Measurements from ENCODE around the gene LARP1B. TPM values are rescaled to one million over a fixed set of nuclear protein-coding genes. Genes with fewer than 3 reads are reported as not detected.

LARP1B gene
- total RNA-seq, 4 donors from 2014 or later, result 35.1 to 49.2 (median 40.1) TPM

GRCh38 chr4:128221586-128221985 lies 160.5 kb downstream of the LARP1B start:
- TF ChIP-seq POLR2A (IDR thresholded peaks at IDR 0.05), result no peak
- TF ChIP-seq EP300 (IDR thresholded peaks at IDR 0.05; ENCODE audit: low read depth), result no peak
- no peak for TF ChIP-seq POLR2AphosphoS5 (IDR thresholded peaks at IDR 0.05)
- no peak for TF ChIP-seq CTCF (IDR thresholded peaks at IDR 0.05)
- Histone ChIP-seq H3K27me3 (no peaks in the 10 kb centered on the region), H3K4me3 (no peak overlapping the region), H3K9me3 (no peaks in the 10 kb centered on the region), H3K4me1 (no peaks in the 10 kb centered on the region), H3K36me3 (no peaks in the 10 kb centered on the region), H3K27ac (no peak overlapping the region)
- in situ Hi-C loops (cut with MboI; ENCODE audit: low pct_ligation_motif_present in 1 of 4, low pct_unique_long_range_greater_than_20kb in 1 of 4, low sequenced_read_pairs in 3 of 4) (no loop called here), intact Hi-C loops (cut with DNase I; ENCODE audit: low total_unique reads) (no loop called here)
- no peak for DNase-seq

GRCh38 chr4:128225148-128225547 lies 164.0 kb downstream of the LARP1B start:
- intact Hi-C loops (cut with DNase I; ENCODE audit: low total_unique reads), result no loop called here
- TF ChIP-seq POLR2A (IDR thresholded peaks at IDR 0.05) (no peak), CTCF (IDR thresholded peaks at IDR 0.05) (no peak), EP300 (IDR thresholded peaks at IDR 0.05; ENCODE audit: low read depth) (no peak), POLR2AphosphoS5 (IDR thresholded peaks at IDR 0.05) (no peak)
- DNase-seq, result no peak
- 61 to 66% methylated on average over 2 of the region's 2 CpGs for WGBS, 2 donors (ENCODE audit: low coverage in 1 of 2)
- no peaks in the 10 kb centered on the region for H3K36me3 ChIP-seq
- no peaks in the 10 kb centered on the region for H3K9me3 ChIP-seq
- no peak overlapping the region for H3K4me3 ChIP-seq
- H3K27ac ChIP-seq, result no peak overlapping the region
- no peaks in the 10 kb centered on the region for H3K4me1 ChIP-seq
- H3K27me3 ChIP-seq, result no peaks in the 10 kb centered on the region
- in situ Hi-C loops (cut with MboI; ENCODE audit: low pct_ligation_motif_present in 1 of 4, low pct_unique_long_range_greater_than_20kb in 1 of 4, low sequenced_read_pairs in 3 of 4), result no loop called here

- Histone ChIP-seq H3K4me3 (no peak overlapping the region), H3K4me1 (no peaks in the 10 kb centered on the region), H3K36me3 (no peaks in the 10 kb centered on the region), H3K9me3 (no peaks in the 10 kb centered on the region), H3K27me3 (no peaks in the 10 kb centered on the region), H3K27ac (no peak overlapping the region)
- intact Hi-C loops (cut with DNase I; ENCODE audit: low total_unique reads) (no loop called here), in situ Hi-C loops (cut with MboI; ENCODE audit: low pct_ligation_motif_present in 1 of 4, low pct_unique_long_range_greater_than_20kb in 1 of 4, low sequenced_read_pairs in 3 of 4) (no loop called here)
- no peak for DNase-seq
- TF ChIP-seq EP300 (IDR thresholded peaks at IDR 0.05; ENCODE audit: low read depth), result no peak
- no peak for TF ChIP-seq POLR2A (IDR thresholded peaks at IDR 0.05)
- no peak for TF ChIP-seq POLR2AphosphoS5 (IDR thresholded peaks at IDR 0.05)
- TF ChIP-seq CTCF (IDR thresholded peaks at IDR 0.05), result no peak
- 61 to 64% methylated on average over 1 to 2 of the region's 2 CpGs for WGBS, 2 donors (ENCODE audit: low coverage in 1 of 2)
These were observed 167.0 kb downstream of the LARP1B start for GRCh38 chr4:128227991-128228571.

- no peak for DNase-seq
- H3K27ac ChIP-seq, result no peak overlapping the region
- no peaks in the 10 kb centered on the region for H3K36me3 ChIP-seq
- H3K4me1 ChIP-seq, result no peaks in the 10 kb centered on the region
- no peak overlapping the region for H3K4me3 ChIP-seq
- no peaks in the 10 kb centered on the region for H3K9me3 ChIP-seq
- H3K27me3 ChIP-seq, result no peaks in the 10 kb centered on the region
- in situ Hi-C loops (cut with MboI; ENCODE audit: low pct_ligation_motif_present in 1 of 4, low pct_unique_long_range_greater_than_20kb in 1 of 4, low sequenced_read_pairs in 3 of 4) (no loop called here), intact Hi-C loops (cut with DNase I; ENCODE audit: low total_unique reads) (no loop called here)
- no peak for TF ChIP-seq EP300 (IDR thresholded peaks at IDR 0.05; ENCODE audit: low read depth)
- 71 to 74% methylated on average over 5 to 6 of the region's 6 CpGs for WGBS, 2 donors (ENCODE audit: low coverage in 1 of 2)
These were observed 168.0 kb downstream of the LARP1B start for GRCh38 chr4:128228845-128229795.

All from transverse colon (tissue), 4 donors.